Measurements from ENCODE around the gene SLC6A3. TPM values are rescaled to one million over a fixed set of nuclear protein-coding genes. Genes with fewer than 3 reads are reported as not detected.
"Not testable (repeated sequence)": the region's sequence is repeated elsewhere in the genome, so short reads cannot be mapped to it uniquely, and the experiment has no call there.

SLC6A3 gene
- total RNA-seq, 2 donors from 2014 or later, result not detected

DNA sequence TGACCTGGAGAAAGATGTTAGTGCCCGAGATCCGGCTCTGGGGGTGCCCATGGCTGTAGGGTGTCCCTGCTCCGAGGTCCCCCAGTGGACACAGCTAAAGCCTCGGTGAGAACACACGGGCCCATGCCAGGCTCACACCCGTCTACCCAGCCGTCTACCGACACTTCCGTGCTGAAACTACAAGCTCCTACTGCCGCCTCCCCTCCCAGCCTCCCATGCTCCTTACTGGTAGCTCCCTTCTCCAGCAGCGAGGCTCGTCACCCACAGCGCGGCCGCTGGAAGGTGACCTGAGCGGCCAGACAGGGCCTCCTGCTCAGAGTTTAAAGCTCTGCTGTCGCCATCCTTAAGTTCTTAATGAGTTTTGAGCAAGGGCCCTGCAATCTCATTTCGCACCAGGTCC lies 67.1 kb downstream of the SLC6A3 start:
- no peak overlapping the region for H3K9ac ChIP-seq (ENCODE audit: low read depth in 2 of 2, low read length in 2 of 2)
- H3K27me3 ChIP-seq, result no peaks in the 10 kb centered on the region
- no peaks in the 10 kb centered on the region for H3K4me1 ChIP-seq
- H3K9me3 ChIP-seq, result no peaks in the 10 kb centered on the region
- DNase-seq, result no peak
- no peak overlapping the region for H3K27ac ChIP-seq
- no peak overlapping the region for H3K4me3 ChIP-seq
- TF ChIP-seq CTCF (IDR thresholded peaks at IDR 0.05), result no peak
- intact Hi-C loops (cut with DNase I), result no loop called here
- H3K36me3 ChIP-seq, result no peaks in the 10 kb centered on the region

GRCh38 chr5:1376981-1377380 lies 68.3 kb downstream of the SLC6A3 start:
- no peak for TF ChIP-seq CTCF (IDR thresholded peaks at IDR 0.05)
- no peak overlapping the region for H3K27ac ChIP-seq
- no peak for DNase-seq
- H3K4me1 ChIP-seq, result no peaks in the 10 kb centered on the region
- H3K9me3 ChIP-seq, result no peaks in the 10 kb centered on the region
- no peak overlapping the region for H3K4me3 ChIP-seq
- H3K36me3 ChIP-seq, result no peaks in the 10 kb centered on the region
- intact Hi-C loops (cut with DNase I), result no loop called here
- H3K9ac ChIP-seq (ENCODE audit: low read depth in 2 of 2, low read length in 2 of 2), result no peak overlapping the region
- H3K27me3 ChIP-seq, result no peaks in the 10 kb centered on the region

DNA sequence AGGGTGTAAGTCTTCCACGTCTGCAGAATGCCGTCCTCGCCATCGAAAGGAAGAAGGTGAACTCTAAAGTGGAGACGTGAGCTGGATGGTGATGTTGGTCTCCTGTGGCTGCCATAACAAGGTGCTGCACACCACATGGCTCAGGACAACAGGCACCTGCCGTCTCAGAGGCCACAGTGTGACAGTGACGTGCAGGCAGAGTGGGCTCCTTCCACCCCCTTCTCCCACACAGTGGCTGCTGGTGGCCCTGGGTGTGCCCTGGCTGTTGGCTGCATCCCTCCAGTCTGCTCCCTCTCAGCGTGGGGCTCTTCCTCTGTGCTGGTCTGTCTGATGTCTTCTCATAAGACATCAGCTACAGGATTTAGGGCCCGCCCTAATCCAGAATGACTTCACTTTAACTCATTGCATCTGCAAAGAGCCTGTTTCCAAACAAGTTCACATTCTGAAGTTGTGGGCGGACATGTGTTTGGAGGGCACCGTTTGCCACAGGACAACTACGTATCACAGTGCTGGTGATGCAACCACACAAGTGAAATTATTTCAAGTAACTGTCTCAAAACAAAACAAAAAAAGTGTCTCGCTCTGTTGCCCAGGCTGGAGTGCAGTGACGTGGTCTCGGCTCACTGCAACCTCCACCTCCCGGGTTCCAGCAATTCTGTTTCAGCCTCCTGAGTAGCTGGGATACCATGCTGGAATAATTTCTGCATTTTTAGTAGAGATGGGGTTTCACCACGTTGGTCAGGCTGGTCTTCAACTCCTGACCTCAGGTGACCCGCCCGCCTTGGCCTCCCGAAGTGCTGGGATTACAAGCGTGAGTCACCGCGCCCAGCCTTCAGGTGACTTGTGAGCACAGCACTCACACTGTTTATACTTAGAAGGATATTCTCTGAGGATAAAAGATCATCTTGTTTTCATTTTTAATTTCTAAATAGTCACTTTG lies 69.1 kb downstream of the SLC6A3 start:
- intact Hi-C loops (cut with DNase I), result no loop called here
- H3K36me3 ChIP-seq, result no peaks in the 10 kb centered on the region
- H3K9ac ChIP-seq (ENCODE audit: low read depth in 2 of 2, low read length in 2 of 2), result no peak overlapping the region
- no peaks in the 10 kb centered on the region for H3K9me3 ChIP-seq
- DNase-seq, result no peak
- H3K27ac ChIP-seq, result no peak overlapping the region
- no peak overlapping the region for H3K4me3 ChIP-seq
- TF ChIP-seq CTCF (IDR thresholded peaks at IDR 0.05), result no peak
- no peaks in the 10 kb centered on the region for H3K4me1 ChIP-seq
- no peaks in the 10 kb centered on the region for H3K27me3 ChIP-seq

GRCh38 chr5:1374679-1375055 lies 70.6 kb downstream of the SLC6A3 start:
- no peak for TF ChIP-seq CTCF (IDR thresholded peaks at IDR 0.05)
- no peak for DNase-seq
- Histone ChIP-seq H3K9ac (ENCODE audit: low read depth in 2 of 2, low read length in 2 of 2) (no peak overlapping the region), H3K4me3 (no peak overlapping the region), H3K27ac (no peak overlapping the region), H3K36me3 (no peaks in the 10 kb centered on the region), H3K27me3 (no peaks in the 10 kb centered on the region), H3K4me1 (no peaks in the 10 kb centered on the region), H3K9me3 (no peaks in the 10 kb centered on the region)
- intact Hi-C loops (cut with DNase I), result no loop called here

DNA sequence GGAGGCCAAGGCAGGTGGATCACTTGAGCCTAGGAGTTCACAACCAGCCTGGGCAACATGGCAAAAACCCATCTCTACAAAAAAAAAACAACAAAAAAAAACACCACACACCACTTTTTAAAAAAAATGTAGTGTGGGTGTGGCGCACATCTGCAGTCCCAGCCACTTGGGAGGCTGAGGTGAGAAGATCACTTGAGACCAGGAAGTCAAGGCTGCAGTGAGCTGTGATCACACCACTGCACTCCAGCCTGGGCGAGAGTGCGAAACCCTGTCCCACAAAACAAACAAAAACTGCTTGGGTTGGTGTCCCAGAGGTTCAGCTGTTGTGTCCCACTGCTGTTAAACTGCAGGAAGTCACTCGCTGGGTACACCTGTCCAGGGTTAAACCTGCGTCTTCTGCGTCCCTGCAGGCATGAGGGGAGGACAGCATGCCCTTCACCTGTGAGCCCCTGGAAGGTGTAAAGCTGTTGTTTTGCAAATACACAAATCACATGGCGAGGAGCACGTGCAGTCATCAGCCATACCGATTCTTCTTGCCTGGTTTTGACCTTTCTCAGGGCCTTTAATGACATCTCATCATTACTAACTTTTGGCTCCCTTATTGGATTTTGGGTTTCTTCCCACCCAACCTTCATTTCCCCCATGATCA lies 71.1 kb downstream of the SLC6A3 start:
- Histone ChIP-seq H3K27ac (no peak overlapping the region), H3K4me3 (no peak overlapping the region), H3K9me3 (no peaks in the 10 kb centered on the region), H3K9ac (ENCODE audit: low read depth in 2 of 2, low read length in 2 of 2) (no peak overlapping the region), H3K27me3 (no peaks in the 10 kb centered on the region), H3K36me3 (no peaks in the 10 kb centered on the region), H3K4me1 (no peaks in the 10 kb centered on the region)
- no peak for DNase-seq
- no peak for TF ChIP-seq CTCF (IDR thresholded peaks at IDR 0.05)
- intact Hi-C loops (cut with DNase I), result no loop called here

- H3K9me3 ChIP-seq; intact Hi-C loops (cut with DNase I); H3K27me3 ChIP-seq; DNase-seq; H3K4me1 ChIP-seq; H3K9ac ChIP-seq (ENCODE audit: low read depth in 2 of 2, low read length in 2 of 2); H3K4me3 ChIP-seq; H3K36me3 ChIP-seq; H3K27ac ChIP-seq: not testable (repeated sequence)
Observed at GRCh38 chr5:1371972-1372342, 73.3 kb downstream of the SLC6A3 start.
